GM10266 (cell line): Measurements from ENCODE around the gene GABRR1.
A peak's percentile ranks its signal among the peaks of the same experiment; 100 is the strongest.

ENCODE experiments used
- DNase-seq: peaks from one replicate; pipeline ENCODE4 v3.0.0; 2012; ENCODE audit errors: extremely low spot score
- CTCF ChIP-seq: IDR thresholded peaks from 2 replicates; pipeline ENCODE4 v1.5.1; 2012; ENCODE audit warnings: mild to moderate bottlenecking, low read depth; ENCODE audit not compliant: control insufficient read depth, insufficient read depth; ENCODE audit errors: missing control alignments

Gene GABRR1

DNA sequence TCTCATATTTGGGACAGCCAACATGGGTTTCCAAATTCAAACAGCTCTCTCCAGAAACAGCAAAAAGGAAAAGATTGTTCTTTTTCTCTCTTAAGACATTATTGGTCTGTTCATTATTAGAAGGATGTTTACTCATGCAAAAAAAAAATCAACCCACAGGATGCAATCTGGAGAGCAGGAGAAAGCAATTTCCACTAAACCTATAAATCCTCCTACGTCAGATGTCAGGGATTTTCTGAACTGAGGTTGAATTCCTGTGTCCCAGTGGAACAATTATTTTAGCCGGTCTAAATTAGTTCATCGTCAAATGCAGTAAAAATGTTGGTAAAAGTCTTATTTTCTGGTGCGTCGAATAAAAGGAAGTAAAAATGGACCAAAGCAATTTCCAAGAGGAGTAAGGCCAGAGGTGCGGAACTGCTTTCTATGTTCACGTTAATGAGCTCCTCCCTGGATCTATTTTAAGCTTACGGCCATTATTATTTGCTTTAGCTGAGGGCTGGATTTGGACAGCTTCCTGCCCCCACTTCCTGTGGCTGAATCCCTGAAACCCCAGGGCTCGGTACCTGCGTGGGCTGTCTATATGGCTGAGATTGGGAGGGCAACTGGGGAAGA, at the start of gene GABRR1:
Gene GABRR1, minus strand, starts transcription at position 60 of the 612 bp plus-strand sequence. Its CDS starts 36 bp downstream, at position 24.
- TF ChIP-seq CTCF, result no peak

GRCh38 chr6:89264296-89264695, 47.1 kb upstream of the GABRR1 start:
- TF ChIP-seq CTCF, result no peak
- DNase-seq, result no peak

More for the DNA sequence above, at the start of gene GABRR1:
- DNase-seq, result no peak

- DNase-seq, result peak; percentile 23
- TF ChIP-seq CTCF, result no peak
These were observed 43.7 kb upstream of the GABRR1 start for GRCh38 chr6:89260832-89261231.

GRCh38 chr6:89260310-89260709, 43.2 kb upstream of the GABRR1 start:
- TF ChIP-seq CTCF, result no peak
- peak; percentile 22 for DNase-seq

GRCh38 chr6:89258912-89259311, 41.8 kb upstream of the GABRR1 start:
- TF ChIP-seq CTCF, result no peak
- peak; percentile 31 for DNase-seq

GRCh38 chr6:89257781-89258180, 40.6 kb upstream of the GABRR1 start:
- DNase-seq, result no peak
- TF ChIP-seq CTCF, result no peak

DNA sequence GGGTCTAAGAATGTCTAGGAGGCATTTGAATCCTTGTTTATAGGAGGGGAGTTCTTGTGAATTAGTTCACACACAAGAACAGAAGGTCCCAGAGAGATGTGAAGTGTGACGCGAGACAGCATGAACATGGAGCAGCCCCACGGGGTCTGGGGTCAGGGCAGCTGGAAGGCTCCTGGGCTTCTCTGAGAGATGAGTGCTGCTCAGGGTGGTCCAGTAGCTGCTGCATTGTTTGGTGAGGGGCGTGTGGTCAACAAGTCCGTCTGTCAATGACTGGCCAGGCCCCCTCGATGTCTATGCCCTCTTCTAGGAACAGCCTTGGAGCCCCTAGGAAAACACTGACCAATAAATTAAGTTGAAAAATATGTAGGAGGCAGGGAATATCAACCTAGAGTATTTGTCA, 40.2 kb upstream of the GABRR1 start:
- TF ChIP-seq CTCF, result no peak
- DNase-seq, result no peak
